Smooth muscle cell (in vitro differentiated cells): Measurements from ENCODE around the gene NFKBIE. TPM values are rescaled to one million over a fixed set of nuclear protein-coding genes. Genes with fewer than 3 reads are reported as not detected.

Experiments
- DNase-seq: peaks from one replicate; lab custom pipeline; 2025; ENCODE audit not compliant: unreplicated experiment; lab: John Stamatoyannopoulos, UW
- H2AFZ ChIP-seq: fragments of 200-600 bp; sonication (generic); 2 replicates; pipeline ENCODE4 v1.6.0; 2016; ENCODE audit warnings: antibody characterized with exemption, low read depth, mild to moderate bottlenecking
- H3F3A ChIP-seq: fragments of 200-600 bp; sonication (generic); 2 replicates; pipeline ENCODE4 v1.6.0; 2017; ENCODE audit warnings: antibody characterized with exemption, low read depth
- H3K27ac ChIP-seq: fragments of 200-600 bp; sonication (generic); 2 replicates; pipeline ENCODE4 v1.5.1; 2016; ENCODE audit warnings: low read depth, mild to moderate bottlenecking
- H3K27me3 ChIP-seq: fragments of 200-600 bp; sonication (generic); 2 replicates; pipeline ENCODE4 v1.6.1; 2016; ENCODE audit warnings: low read depth, mild to moderate bottlenecking
- H3K36me3 ChIP-seq: fragments of 200-600 bp; sonication (generic); 2 replicates; pipeline ENCODE4 v1.5.1; 2016; ENCODE audit warnings: low read depth
- H3K4me1 ChIP-seq: fragments of 200-600 bp; sonication (generic); 2 replicates; pipeline ENCODE4 v1.5.1; 2016; ENCODE audit warnings: low read depth
- H3K4me2 ChIP-seq: fragments of 200-600 bp; sonication (generic); 2 replicates; pipeline ENCODE4 v1.6.0; 2016; ENCODE audit warnings: mild to moderate bottlenecking
- H3K4me3 ChIP-seq: fragments of 200-600 bp; sonication (generic); 2 replicates; pipeline ENCODE4 v1.5.1; 2016; ENCODE audit warnings: mild to moderate bottlenecking
- H3K79me2 ChIP-seq: fragments of 200-600 bp; sonication (generic); 2 replicates; pipeline ENCODE4 v1.6.0; 2016; ENCODE audit warnings: low read depth, mild to moderate bottlenecking
- H3K9ac ChIP-seq: fragments of 200-600 bp; sonication (generic); 2 replicates; pipeline ENCODE4 v1.6.0; 2016; ENCODE audit warnings: low read depth
- H3K9me3 ChIP-seq: fragments of 200-600 bp; sonication (generic); replicated peaks from 2 replicates; pipeline ENCODE4 v1.5.1; 2016; ENCODE audit warnings: low read depth
- H4K20me1 ChIP-seq: fragments of 200-600 bp; sonication (generic); 2 replicates; pipeline ENCODE4 v1.6.0; 2016; ENCODE audit warnings: low read depth
- CTCF ChIP-seq: fragments of 200-600 bp; sonication (generic); IDR thresholded peaks from 2 replicates; pipeline ENCODE4 v1.5.1; 2017; ENCODE audit warnings: borderline replicate concordance, mild to moderate bottlenecking, antibody characterized with exemption; ENCODE audit not compliant: insufficient read depth, poor library complexity, severe bottlenecking
- WGBS: methylation state at CpG from one replicate; pipeline ENCODE4 v1.1.7; 2016; ENCODE audit warnings: low lambda C conversion rate; 5-methylcytosine and 5-hydroxymethylcytosine counted together
- polyA plus RNA-seq: library from polyadenylated mRNA; unstranded; fragments of >200 nt; fragmentation: Nextera tagmentation; extraction: Ambion mirVana; gene quantifications from 2 replicates; pipeline ENCODE4 v1.2.1, GENCODE V29; 2016
- total RNA-seq: library from RNA; depleted of rRNA; stranded (reverse); fragments of >200 nt; gene quantifications from 2 replicates; pipeline ENCODE4 v1.2.3, GENCODE V29; 2014

The NFKBIE gene
- total and polyA plus RNA-seq, 2 experiments from 2014 or later: 7.0 to 12.3 TPM

GRCh38 chr6:44261581-44261980 lies 3.8 kb downstream of the NFKBIE start:
- no peak overlapping the region for H3K9ac ChIP-seq
- DNase-seq: no peak
- peaks cover 27% of the 10 kb centered on the region for H3K4me1 ChIP-seq
- H3K79me2 ChIP-seq: peaks cover 21% of the 10 kb centered on the region
- H3K36me3 ChIP-seq: no peaks in the 10 kb centered on the region
- no peak overlapping the region for H3K4me3 ChIP-seq
- no peaks in the 10 kb centered on the region for H3K27me3 ChIP-seq
- H3K27ac ChIP-seq: no peak overlapping the region
- peaks cover 14% of the 10 kb centered on the region for H4K20me1 ChIP-seq
- no peak overlapping the region for H3K4me2 ChIP-seq
- no peaks in the 10 kb centered on the region for H3K9me3 ChIP-seq
- H2AFZ ChIP-seq: no peak overlapping the region
- TF ChIP-seq CTCF: no peak
- peaks cover 10% of the 10 kb centered on the region for H3F3A ChIP-seq
- WGBS: 98% methylated on average over 8 of the region's 8 CpGs

GRCh38 chr6:44260451-44261297 lies 4.7 kb downstream of the NFKBIE start:
- H3F3A ChIP-seq: peaks cover 15% of the 10 kb centered on the region
- H3K4me3 ChIP-seq: no peak overlapping the region
- H3K4me1 ChIP-seq: peaks cover 33% of the 10 kb centered on the region
- H3K9me3 ChIP-seq: no peaks in the 10 kb centered on the region
- H3K79me2 ChIP-seq: peaks cover 27% of the 10 kb centered on the region
- H3K36me3 ChIP-seq: no peaks in the 10 kb centered on the region
- WGBS: 90% methylated on average over 6 of the region's 6 CpGs
- H4K20me1 ChIP-seq: peaks cover 23% of the 10 kb centered on the region
- H2AFZ ChIP-seq: no peak overlapping the region
- H3K27me3 ChIP-seq: no peaks in the 10 kb centered on the region
- H3K9ac ChIP-seq: no peak overlapping the region
- no peak overlapping the region for H3K27ac ChIP-seq
- no peak for DNase-seq
- TF ChIP-seq CTCF: no peak
- H3K4me2 ChIP-seq: no peak overlapping the region

- no peak overlapping the region for H2AFZ ChIP-seq
- H3K9me3 ChIP-seq: no peaks in the 10 kb centered on the region
- H3K4me1 ChIP-seq: peaks cover 32% of the 10 kb centered on the region
- no peaks in the 10 kb centered on the region for H3K36me3 ChIP-seq
- no peak for TF ChIP-seq CTCF
- peaks cover 16% of the 10 kb centered on the region for H3F3A ChIP-seq
- H3K27ac ChIP-seq: no peak overlapping the region
- 96% methylated on average over 8 of the region's 8 CpGs for WGBS
- peaks cover 30% of the 10 kb centered on the region for H4K20me1 ChIP-seq
- DNase-seq: no peak
- H3K9ac ChIP-seq: no peak overlapping the region
- no peak overlapping the region for H3K4me2 ChIP-seq
- no peak overlapping the region for H3K4me3 ChIP-seq
- H3K27me3 ChIP-seq: no peaks in the 10 kb centered on the region
- peaks cover 28% of the 10 kb centered on the region for H3K79me2 ChIP-seq
These were observed 5.3 kb downstream of the NFKBIE start for GRCh38 chr6:44260011-44260410.

GRCh38 chr6:44258921-44259320 lies 6.4 kb downstream of the NFKBIE start:
- no peak overlapping the region for H3K4me3 ChIP-seq
- H3F3A ChIP-seq: peaks cover 25% of the 10 kb centered on the region
- DNase-seq: no peak
- H3K9ac ChIP-seq: no peak overlapping the region
- TF ChIP-seq CTCF: no peak
- peaks cover 29% of the 10 kb centered on the region for H3K79me2 ChIP-seq
- 100% methylated on average over 3 of the region's 3 CpGs for WGBS
- H3K4me2 ChIP-seq: no peak overlapping the region
- peaks cover 32% of the 10 kb centered on the region for H4K20me1 ChIP-seq
- H3K36me3 ChIP-seq: no peaks in the 10 kb centered on the region
- H3K27ac ChIP-seq: no peak overlapping the region
- H3K9me3 ChIP-seq: no peaks in the 10 kb centered on the region
- no peaks in the 10 kb centered on the region for H3K27me3 ChIP-seq
- peaks cover 23% of the 10 kb centered on the region for H3K4me1 ChIP-seq
- H2AFZ ChIP-seq: no peak overlapping the region
